ENCODE data around the gene TRIM26.

DNA sequence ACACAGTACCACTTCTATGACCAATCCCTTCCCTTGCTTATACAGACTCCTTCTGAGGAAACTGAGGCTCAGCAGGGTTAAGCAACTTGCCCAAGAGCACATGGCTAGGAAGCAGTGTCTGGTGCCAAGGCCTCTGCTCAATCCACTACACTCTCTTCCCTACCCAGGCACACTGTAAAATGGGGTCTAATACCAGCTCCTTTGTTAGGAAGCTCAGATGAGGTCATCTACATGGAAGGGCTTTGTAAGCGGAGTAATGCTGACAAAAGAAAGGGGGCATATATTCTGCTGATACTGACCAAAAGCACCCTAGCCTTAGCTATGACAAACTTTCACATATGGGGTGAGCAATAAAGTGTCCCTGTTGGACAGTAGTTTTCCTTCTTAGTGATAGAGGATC is 9.1 kb downstream of the TRIM26 start:
- TF ChIP-seq NRF1 (IDR thresholded peaks at IDR 0.05; ENCODE audit: low read depth, low read length) (no peak), MXI1 (IDR thresholded peaks at IDR 0.05; ENCODE audit: low read depth, low read length) (no peak), POLR2AphosphoS5 (IDR thresholded peaks at IDR 0.05; ENCODE audit: low read depth, low read length) (no peak), CTCF (IDR thresholded peaks at IDR 0.05) (no peak), CHD2 (IDR thresholded peaks at IDR 0.05; ENCODE audit: low read length, partially characterized antibody) (no peak), EP300 (IDR thresholded peaks at IDR 0.05; ENCODE audit: borderline replicate concordance in 1 of 2, low read depth in 1 of 2, low read length in 1 of 2) (no peak), GABPA (IDR thresholded peaks at IDR 0.05; ENCODE audit: low read depth) (no peak)
- TF ChIP-seq, protein P1, sequence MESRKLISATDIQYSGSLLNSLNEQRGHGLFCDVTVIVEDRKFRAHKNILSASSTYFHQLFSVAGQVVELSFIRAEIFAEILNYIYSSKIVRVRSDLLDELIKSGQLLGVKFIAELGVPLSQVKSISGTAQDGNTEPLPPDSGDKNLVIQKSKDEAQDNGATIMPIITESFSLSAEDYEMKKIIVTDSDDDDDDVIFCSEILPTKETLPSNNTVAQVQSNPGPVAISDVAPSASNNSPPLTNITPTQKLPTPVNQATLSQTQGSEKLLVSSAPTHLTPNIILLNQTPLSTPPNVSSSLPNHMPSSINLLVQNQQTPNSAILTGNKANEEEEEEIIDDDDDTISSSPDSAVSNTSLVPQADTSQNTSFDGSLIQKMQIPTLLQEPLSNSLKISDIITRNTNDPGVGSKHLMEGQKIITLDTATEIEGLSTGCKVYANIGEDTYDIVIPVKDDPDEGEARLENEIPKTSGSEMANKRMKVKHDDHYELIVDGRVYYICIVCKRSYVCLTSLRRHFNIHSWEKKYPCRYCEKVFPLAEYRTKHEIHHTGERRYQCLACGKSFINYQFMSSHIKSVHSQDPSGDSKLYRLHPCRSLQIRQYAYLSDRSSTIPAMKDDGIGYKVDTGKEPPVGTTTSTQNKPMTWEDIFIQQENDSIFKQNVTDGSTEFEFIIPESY (IDR thresholded peaks at IDR 0.05; ENCODE audit: borderline replicate concordance, low read depth), result no peak
- TF ChIP-seq, protein P2, sequence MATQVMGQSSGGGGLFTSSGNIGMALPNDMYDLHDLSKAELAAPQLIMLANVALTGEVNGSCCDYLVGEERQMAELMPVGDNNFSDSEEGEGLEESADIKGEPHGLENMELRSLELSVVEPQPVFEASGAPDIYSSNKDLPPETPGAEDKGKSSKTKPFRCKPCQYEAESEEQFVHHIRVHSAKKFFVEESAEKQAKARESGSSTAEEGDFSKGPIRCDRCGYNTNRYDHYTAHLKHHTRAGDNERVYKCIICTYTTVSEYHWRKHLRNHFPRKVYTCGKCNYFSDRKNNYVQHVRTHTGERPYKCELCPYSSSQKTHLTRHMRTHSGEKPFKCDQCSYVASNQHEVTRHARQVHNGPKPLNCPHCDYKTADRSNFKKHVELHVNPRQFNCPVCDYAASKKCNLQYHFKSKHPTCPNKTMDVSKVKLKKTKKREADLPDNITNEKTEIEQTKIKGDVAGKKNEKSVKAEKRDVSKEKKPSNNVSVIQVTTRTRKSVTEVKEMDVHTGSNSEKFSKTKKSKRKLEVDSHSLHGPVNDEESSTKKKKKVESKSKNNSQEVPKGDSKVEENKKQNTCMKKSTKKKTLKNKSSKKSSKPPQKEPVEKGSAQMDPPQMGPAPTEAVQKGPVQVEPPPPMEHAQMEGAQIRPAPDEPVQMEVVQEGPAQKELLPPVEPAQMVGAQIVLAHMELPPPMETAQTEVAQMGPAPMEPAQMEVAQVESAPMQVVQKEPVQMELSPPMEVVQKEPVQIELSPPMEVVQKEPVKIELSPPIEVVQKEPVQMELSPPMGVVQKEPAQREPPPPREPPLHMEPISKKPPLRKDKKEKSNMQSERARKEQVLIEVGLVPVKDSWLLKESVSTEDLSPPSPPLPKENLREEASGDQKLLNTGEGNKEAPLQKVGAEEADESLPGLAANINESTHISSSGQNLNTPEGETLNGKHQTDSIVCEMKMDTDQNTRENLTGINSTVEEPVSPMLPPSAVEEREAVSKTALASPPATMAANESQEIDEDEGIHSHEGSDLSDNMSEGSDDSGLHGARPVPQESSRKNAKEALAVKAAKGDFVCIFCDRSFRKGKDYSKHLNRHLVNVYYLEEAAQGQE (IDR thresholded peaks at IDR 0.05; ENCODE audit: low read depth, low read length), result no peak

Data from SK-N-SH (cell line).